PC-3 (cell line): ENCODE results near the gene IER2.

Experiments used
- EZH2 ChIP-seq: fragments of 300-600 bp; sonication (generic); IDR thresholded peaks from one replicate; pipeline ENCODE4 v1.6.1; 2017; ENCODE audit warnings: antibody characterized with exemption, mild to moderate bottlenecking, low read length; ENCODE audit not compliant: unreplicated experiment
- EZH2phosphoT487 ChIP-seq: fragments of 300-600 bp; sonication (generic); IDR thresholded peaks from 2 replicates; pipeline ENCODE4 v1.6.1; 2018; ENCODE audit warnings: mild to moderate bottlenecking, antibody characterized with exemption, low read length, borderline replicate concordance
- TF ChIP-seq, protein P1 (sequence below): fragments of 300-600 bp; sonication (generic); conservative IDR thresholded peaks from 2 replicates; pipeline ENCODE4 v1.5.1; 2017; ENCODE audit warnings: antibody characterized with exemption, low read depth, mild to moderate bottlenecking, low read length

DNA sequence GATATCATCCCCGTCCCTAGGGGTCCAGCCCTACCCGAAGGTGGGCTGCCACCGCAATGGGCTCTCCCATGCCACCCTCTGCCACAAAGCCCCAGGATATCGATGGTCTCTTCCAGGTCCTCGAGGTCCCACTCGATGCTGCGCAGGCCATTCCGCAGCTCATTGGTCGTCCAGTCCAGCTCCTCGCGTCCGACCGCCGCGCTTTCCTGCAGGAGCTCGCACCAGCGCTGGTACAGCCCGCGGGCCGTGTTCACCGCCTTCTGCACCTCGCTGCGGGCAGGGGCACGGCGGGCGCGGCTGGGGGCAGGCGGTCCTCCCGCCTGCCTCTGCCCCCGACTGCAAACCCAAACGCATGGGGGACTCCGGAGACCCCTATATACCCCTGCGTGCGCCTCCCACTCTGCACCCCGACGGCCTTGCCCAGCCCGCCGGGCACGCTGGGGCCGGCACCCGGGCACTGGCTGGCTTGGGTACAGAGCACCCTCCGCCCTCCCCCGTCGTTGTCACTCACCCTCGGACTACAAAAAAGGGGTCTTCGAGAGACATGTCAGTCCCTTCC is 504 bp upstream of the IER2 start:
- TF ChIP-seq, protein P1, sequence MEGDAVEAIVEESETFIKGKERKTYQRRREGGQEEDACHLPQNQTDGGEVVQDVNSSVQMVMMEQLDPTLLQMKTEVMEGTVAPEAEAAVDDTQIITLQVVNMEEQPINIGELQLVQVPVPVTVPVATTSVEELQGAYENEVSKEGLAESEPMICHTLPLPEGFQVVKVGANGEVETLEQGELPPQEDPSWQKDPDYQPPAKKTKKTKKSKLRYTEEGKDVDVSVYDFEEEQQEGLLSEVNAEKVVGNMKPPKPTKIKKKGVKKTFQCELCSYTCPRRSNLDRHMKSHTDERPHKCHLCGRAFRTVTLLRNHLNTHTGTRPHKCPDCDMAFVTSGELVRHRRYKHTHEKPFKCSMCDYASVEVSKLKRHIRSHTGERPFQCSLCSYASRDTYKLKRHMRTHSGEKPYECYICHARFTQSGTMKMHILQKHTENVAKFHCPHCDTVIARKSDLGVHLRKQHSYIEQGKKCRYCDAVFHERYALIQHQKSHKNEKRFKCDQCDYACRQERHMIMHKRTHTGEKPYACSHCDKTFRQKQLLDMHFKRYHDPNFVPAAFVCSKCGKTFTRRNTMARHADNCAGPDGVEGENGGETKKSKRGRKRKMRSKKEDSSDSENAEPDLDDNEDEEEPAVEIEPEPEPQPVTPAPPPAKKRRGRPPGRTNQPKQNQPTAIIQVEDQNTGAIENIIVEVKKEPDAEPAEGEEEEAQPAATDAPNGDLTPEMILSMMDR: no peak
- TF ChIP-seq EZH2: no peak
- no peak for TF ChIP-seq EZH2phosphoT487
